Head of caudate nucleus (tissue), 42 donors: ENCODE measurements around the gene PCDHB1.
"Not testable (repeated sequence)": the region's sequence is repeated elsewhere in the genome, so short reads cannot be mapped to it uniquely, and the experiment has no call there.

Experiments used
- DNase-seq, 42 donors: peaks; one replicate each; pipeline versions ENCODE4 v3.0.0 to v3.0.0-alpha.2; 2020 to 2021; ENCODE audit warnings: mixed read lengths in 7 of 42
- intact Hi-C: fragments of 100-400 bp; cut with DNase I; formaldehyde crosslinking; loops from one replicate; pipeline ENCODE4 v1.15.0; 2022

PCDHB1 gene

DNA sequence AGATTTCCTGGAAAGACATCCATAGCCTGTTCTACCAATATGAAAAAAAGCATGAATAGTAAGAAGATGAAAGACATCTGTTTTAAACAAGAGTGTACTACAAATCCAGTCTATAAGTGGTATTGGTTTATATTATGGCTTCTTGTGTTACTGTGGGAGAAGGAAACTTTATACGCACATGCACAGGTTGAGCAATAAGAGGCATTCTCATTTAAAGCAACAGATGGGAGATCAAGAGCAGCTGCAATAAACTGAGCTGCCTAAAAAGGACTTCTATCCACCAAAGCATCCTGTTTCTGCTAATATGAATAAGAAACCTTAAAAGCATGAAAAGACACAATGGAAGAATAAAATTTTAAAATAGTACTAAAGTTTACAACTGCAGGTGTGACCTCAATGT lies 8.6 kb upstream of the PCDHB1 start:
- intact Hi-C loops: loop anchor here (5.0 kb wide), 2 partner anchors 160 to 175 kb away; partner anchors contain the start of genes PCDHA11 and PCDHA13
- no peak for DNase-seq

- intact Hi-C loops: no loop called here
- DNase-seq: peak in 2 of 42 donors; percentile 2
These were observed 320 bp downstream of the PCDHB1 start for GRCh38 chr5:141051521-141051866.

- DNase-seq: no peak
- intact Hi-C loops: no loop called here
These were observed 26.7 kb downstream of the PCDHB1 start for GRCh38 chr5:141077826-141078225.

- DNase-seq: no peak
- intact Hi-C loops: no loop called here
These were observed 31.1 kb downstream of the PCDHB1 start for GRCh38 chr5:141082228-141082627.

- peak in 41 of 42 donors; percentile 26 to 85 (median 67) for DNase-seq
- intact Hi-C loops: no loop called here
These were observed 33.4 kb downstream of the PCDHB1 start for GRCh38 chr5:141084487-141084989.

DNA sequence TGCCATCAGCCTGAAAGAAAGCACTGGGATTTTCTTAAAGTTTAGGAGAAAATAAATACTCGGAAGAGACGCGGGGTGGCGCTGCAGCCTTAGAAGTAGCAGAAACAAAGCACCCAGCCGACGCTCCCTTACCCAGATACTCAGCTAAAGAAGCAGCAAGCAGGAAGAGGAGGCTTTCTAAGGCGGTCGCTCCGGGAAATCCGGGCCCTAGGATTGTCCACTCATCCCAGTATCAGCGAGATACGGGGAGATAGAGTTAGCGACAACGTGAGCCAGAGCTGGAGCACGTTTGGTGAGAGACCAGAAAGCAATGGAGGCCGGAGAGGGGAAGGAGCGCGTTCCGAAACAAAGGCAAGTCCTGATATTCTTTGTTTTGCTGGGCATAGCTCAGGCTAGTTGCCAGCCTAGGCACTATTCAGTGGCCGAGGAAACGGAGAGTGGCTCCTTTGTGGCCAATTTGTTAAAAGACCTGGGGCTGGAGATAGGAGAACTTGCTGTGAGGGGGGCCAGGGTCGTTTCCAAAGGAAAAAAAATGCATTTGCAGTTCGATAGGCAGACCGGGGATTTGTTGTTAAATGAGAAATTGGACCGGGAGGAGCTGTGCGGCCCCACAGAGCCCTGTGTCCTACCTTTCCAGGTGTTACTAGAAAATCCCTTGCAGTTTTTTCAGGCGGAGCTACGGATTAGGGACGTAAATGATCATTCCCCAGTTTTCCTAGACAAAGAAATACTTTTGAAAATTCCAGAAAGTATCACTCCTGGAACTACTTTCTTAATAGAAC lies 43.5 kb downstream of the PCDHB1 start, which contains the start of gene PCDHB2:
TSS of gene PCDHB2 (plus strand) at position 135 of the 782 bp plus-strand sequence. CDS start at position 311, 176 bp downstream.
- intact Hi-C loops: no loop called here
- peak in 37 of 42 donors; percentile 14 to 81 (median 51) for DNase-seq

DNA sequence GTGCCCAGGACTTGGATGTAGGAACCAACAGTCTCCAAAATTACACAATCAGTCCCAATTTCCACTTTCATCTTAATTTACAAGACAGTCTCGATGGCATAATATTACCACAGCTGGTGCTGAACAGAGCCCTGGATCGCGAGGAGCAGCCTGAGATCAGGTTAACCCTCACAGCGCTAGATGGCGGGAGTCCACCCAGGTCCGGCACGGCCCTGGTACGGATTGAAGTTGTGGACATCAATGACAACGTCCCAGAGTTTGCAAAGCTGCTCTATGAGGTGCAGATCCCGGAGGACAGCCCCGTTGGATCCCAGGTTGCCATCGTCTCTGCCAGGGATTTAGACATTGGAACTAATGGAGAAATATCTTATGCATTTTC lies 44.1 kb downstream of the PCDHB1 start:
- DNase-seq: no peak
- intact Hi-C loops: no loop called here

GRCh38 chr5:141096181-141096580 lies 45.0 kb downstream of the PCDHB1 start:
- intact Hi-C loops, DNase-seq: not testable (repeated sequence)

DNA sequence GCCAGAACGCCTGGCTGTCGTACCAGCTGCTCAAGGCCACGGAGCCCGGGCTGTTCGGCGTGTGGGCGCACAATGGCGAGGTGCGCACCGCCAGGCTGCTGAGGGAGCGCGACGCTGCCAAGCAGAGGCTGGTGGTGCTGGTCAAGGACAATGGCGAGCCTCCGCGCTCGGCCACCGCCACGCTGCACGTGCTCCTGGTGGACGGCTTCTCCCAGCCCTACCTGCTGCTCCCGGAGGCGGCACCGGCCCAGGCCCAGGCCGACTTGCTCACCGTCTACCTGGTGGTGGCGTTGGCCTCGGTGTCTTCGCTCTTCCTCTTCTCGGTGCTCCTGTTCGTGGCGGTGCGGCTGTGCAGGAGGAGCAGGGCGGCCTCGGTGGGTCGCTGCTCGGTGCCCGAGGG lies 45.4 kb downstream of the PCDHB1 start:
- DNase-seq, intact Hi-C loops: not testable (repeated sequence)

GRCh38 chr5:141100243-141100805 lies 49.1 kb downstream of the PCDHB1 start, which contains the start of gene PCDHB3:
PCDHB3 (plus strand) TSS chr5:141100473; CDS start chr5:141100650, 177 bp downstream.
- peak in 39 of 42 donors; percentile 16 to 84 (median 56) for DNase-seq
- intact Hi-C loops: no loop called here

- no peak for DNase-seq
- intact Hi-C loops: no loop called here
These were observed 49.9 kb downstream of the PCDHB1 start for GRCh38 chr5:141101059-141101458.

- intact Hi-C loops, DNase-seq: not testable (repeated sequence)
These were observed 50.9 kb downstream of the PCDHB1 start for GRCh38 chr5:141102070-141102469.

DNA sequence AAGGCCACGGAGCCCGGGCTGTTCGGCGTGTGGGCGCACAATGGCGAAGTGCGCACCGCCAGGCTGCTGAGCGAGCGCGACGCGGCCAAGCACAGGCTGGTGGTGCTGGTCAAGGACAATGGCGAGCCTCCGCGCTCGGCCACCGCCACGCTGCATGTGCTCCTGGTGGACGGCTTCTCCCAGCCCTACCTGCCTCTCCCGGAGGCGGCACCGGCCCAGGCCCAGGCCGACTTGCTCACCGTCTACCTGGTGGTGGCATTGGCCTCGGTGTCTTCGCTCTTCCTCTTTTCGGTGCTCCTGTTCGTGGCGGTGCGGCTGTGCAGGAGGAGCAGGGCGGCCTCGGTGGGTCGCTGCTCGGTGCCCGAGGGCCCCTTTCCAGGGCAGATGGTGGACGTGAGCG lies 51.3 kb downstream of the PCDHB1 start:
- intact Hi-C loops, DNase-seq: not testable (repeated sequence)

DNA sequence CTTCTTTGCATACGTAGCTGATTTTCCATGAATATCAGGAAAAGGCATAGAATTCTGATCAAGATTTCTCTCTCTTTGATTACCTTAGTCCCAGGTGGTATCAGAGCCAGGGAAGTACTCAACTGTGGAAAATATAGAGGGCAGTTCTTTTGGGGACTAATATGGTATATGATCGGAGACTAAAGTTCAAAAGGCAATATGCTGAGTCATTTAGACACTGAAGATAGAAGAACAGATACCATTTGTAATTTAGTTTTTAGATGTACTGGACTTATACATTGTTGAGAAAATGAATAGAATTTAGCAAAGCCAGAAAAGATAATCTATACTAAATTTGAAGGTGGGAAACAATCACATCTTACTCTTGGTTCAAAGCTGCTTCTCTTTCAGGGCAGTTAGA lies 54.2 kb downstream of the PCDHB1 start:
- intact Hi-C loops: no loop called here
- no peak for DNase-seq
